Lung (tissue), 12 donors: ENCODE results near the gene FRMPD3. TPM values are rescaled to one million over a fixed set of nuclear protein-coding genes. Genes with fewer than 3 reads are reported as not detected.

ENCODE experiments used
- ATAC-seq: fragments of 200-7000 bp; cut with Tn5 transposase; one replicate; pipeline ENCODE4 v1.9.1; 2020; ENCODE audit warnings: moderate number of reproducible peaks; ENCODE audit not compliant: insufficient read depth, low FRiP score
- DNase-seq, 3 donors: peaks; one replicate each; pipeline ENCODE4 v3.0.0-alpha.2; 2013 to 2017
- H3K27ac ChIP-seq, 2 donors: one replicate each; pipeline ENCODE4 v1.5.1; 2013; ENCODE audit warnings: mild to moderate bottlenecking in 2 of 2, moderate library complexity in 2 of 2, control low read depth in 1 of 2, inconsistent platforms in 1 of 2, low read depth in 1 of 2, low read length in 1 of 2
- H3K27me3 ChIP-seq, 3 donors: one replicate each; pipeline ENCODE4 v1.5.1; 2013; ENCODE audit warnings: low read length in 2 of 3; ENCODE audit not compliant: control insufficient read depth in 3 of 3, insufficient read depth in 3 of 3
- H3K36me3 ChIP-seq, 4 donors: one replicate each; pipeline ENCODE4 v1.5.1; 2013; ENCODE audit warnings: low read length in 4 of 4, mild to moderate bottlenecking in 1 of 4, moderate library complexity in 1 of 4; ENCODE audit not compliant: control insufficient read depth in 4 of 4, insufficient read depth in 4 of 4
- H3K4me1 ChIP-seq, 5 donors: one replicate each; pipeline ENCODE4 v1.5.1; 2013; ENCODE audit warnings: low read length in 5 of 5, mild to moderate bottlenecking in 2 of 5, moderate library complexity in 1 of 5; ENCODE audit not compliant: control insufficient read depth in 5 of 5, insufficient read depth in 5 of 5
- H3K4me3 ChIP-seq: one replicate; pipeline ENCODE4 v1.5.1; 2013; ENCODE audit warnings: mild to moderate bottlenecking, control low read depth, moderate library complexity
- H3K9ac ChIP-seq, 2 donors: one replicate each; pipeline ENCODE4 v1.5.1; 2013; ENCODE audit warnings: low read length in 2 of 2, control low read depth in 1 of 2; ENCODE audit not compliant: insufficient read depth in 1 of 2
- H3K9me3 ChIP-seq, 4 donors: one replicate each; pipeline ENCODE4 v1.5.1; 2013; ENCODE audit warnings: low read length in 3 of 4, mild to moderate bottlenecking in 1 of 4, moderate library complexity in 1 of 4; ENCODE audit not compliant: control insufficient read depth in 4 of 4, insufficient read depth in 3 of 4
- CTCF ChIP-seq: IDR thresholded peaks from 2 replicates; pipeline ENCODE4 v1.5.1; 2012; ENCODE audit warnings: mild to moderate bottlenecking; ENCODE audit errors: control extremely low read depth, extremely low read depth
- whole genome bisulfite sequencing, 2 donors: extraction: QIAGEN DNeasy Blood & Tissue Kit; methylation state at CpG; one replicate each; pipeline ENCODE4 v1.1.7; 2013; 5-methylcytosine and 5-hydroxymethylcytosine counted together
- polyA plus RNA-seq, 2 donors: library from polyadenylated mRNA; stranded (reverse); fragments of 200-250 nt; gene quantifications; one replicate each; pipeline ENCODE4 v1.2.1, GENCODE V29; 2013
- total RNA-seq, 2 donors: library from RNA; depleted of rRNA in 1 of 2; stranded (reverse); fragments of >200 nt in 1 of 2; gene quantifications; one replicate each; pipeline ENCODE4 v1.2.1, GENCODE V29; 2014 to 2021
- donor health status: control.
- donor health status: control.
- donor health status: Bipolar disorder and iron deficiency.
- donor health status: healthy.
- donor health status: DM: yes; HTN: yes; CAD: no.

Gene FRMPD3
- total and polyA plus RNA-seq, 4 donors: 0.06 to 3.2 (median 0.18) TPM

DNA sequence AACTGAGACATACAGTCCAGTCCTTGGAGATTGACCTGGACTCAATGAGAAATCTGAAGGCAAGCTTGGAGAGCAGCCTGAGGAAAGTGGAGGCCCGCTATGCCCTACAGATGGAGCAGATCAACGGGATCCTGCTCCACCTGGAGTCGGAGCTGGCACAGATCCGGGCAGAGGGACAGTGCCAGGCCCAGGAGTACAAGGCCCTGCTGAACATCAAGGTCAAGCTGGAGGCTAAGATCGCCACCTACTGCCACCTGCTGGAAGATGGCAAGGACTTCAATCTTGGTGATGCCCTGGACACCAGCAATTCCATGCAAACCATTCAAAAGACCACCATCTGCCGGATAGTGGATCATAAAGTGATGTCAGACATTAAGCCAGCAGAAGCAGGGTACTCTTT, 20.4 kb upstream of the FRMPD3 start:
- 39 to 45% methylated on average over 5 to 6 of the region's 6 CpGs for WGBS, 2 donors
- Histone ChIP-seq H3K27me3 (peaks cover 0 to 9% (median 2%) of the 10 kb centered on the region in 3 donors), H3K4me3 (no peak overlapping the region), H3K9me3 (no peaks in the 10 kb centered on the region), H3K4me1 (no peaks in the 10 kb centered on the region), H3K36me3 (no peaks in the 10 kb centered on the region), H3K27ac (no peak overlapping the region), H3K9ac (no peak overlapping the region)
- no peak for DNase-seq
- no peak for ATAC-seq
- TF ChIP-seq CTCF: no peak

- H3K27me3 ChIP-seq: peaks cover 5 to 35% (median 15%) of the 10 kb centered on the region in 3 donors
Observed at GRCh38 chrX:107440187-107440586, 9.3 kb upstream of the FRMPD3 start.

DNA sequence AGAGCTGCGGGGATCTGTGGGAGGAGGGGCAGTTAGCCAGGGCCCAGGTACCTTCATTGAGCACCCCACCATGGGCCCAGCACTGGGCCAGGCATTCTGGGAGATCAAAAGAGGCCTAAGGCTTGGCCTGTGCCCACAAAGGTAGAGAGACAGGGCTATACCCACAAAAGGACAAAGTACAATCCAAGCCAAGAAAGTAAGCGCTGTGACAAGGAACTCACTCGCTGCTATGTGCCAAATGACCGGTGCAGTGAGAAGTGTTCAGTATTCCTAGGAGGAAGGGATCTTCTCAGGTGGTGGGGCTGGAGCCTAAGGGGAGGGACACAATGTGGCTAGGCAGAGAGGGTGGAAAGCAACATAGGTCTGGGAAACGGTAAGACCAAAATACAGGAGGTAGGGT, 8.8 kb upstream of the FRMPD3 start:
- 77 to 92% methylated on average over 5 of the region's 5 CpGs for WGBS, 2 donors
- H3K27ac ChIP-seq: no peak overlapping the region
- H3K36me3 ChIP-seq: no peaks in the 10 kb centered on the region
- H3K4me1 ChIP-seq: no peaks in the 10 kb centered on the region
- ATAC-seq (no peak), DNase-seq (no peak)
- peaks cover 0 to 2% (median 0%) of the 10 kb centered on the region in 4 donors for H3K9me3 ChIP-seq
- H3K4me3 ChIP-seq: no peak overlapping the region
- no peak overlapping the region for H3K9ac ChIP-seq
- peaks cover 5 to 33% (median 15%) of the 10 kb centered on the region in 3 donors for H3K27me3 ChIP-seq
- TF ChIP-seq CTCF: no peak

More at GRCh38 chrX:107440187-107440586, 9.3 kb upstream of the FRMPD3 start:
- ATAC-seq: no peak
- no peak for TF ChIP-seq CTCF
- Histone ChIP-seq H3K36me3 (no peaks in the 10 kb centered on the region), H3K9me3 (peaks cover 0 to 2% (median 0%) of the 10 kb centered on the region in 4 donors), H3K4me1 (no peaks in the 10 kb centered on the region), H3K27ac (no peak overlapping the region), H3K4me3 (no peak overlapping the region), H3K9ac (no peak overlapping the region)
- 61 to 70% methylated on average over 3 of the region's 3 CpGs for WGBS, 2 donors
- DNase-seq: no peak
